HepG2 (cell line): ENCODE data around the gene TMEM167A. TPM values are rescaled to one million over a fixed set of nuclear protein-coding genes. Genes with fewer than 3 reads are reported as not detected.

Experiments
- ATAC-seq: fragments of 200-7000 bp; cut with Tn5 transposase; 3 replicates; pipeline ENCODE4 v1.9.1; 2020; ENCODE audit warnings: mild to moderate bottlenecking, moderate library complexity
- BruUV-seq: library from RNA; stranded (reverse); fragments of 400-500 nt; replicated peaks from 2 replicates; lab custom pipeline; 2021; lab: Mats Ljungman, UMichigan
- CTCF ChIA-PET: fragments of 300-600 bp; formaldehyde crosslinking; extraction: SDS; loops from one replicate; lab custom pipeline; 2021; ENCODE audit warnings: low total read pairs, inconsistent platforms, low intra/inter-chr PET ratio; lab: Yijun Ruan, JAX
- POLR2A ChIA-PET: fragments of 350-600 bp; sonication (Branson Sonifier 250); formaldehyde crosslinking; loops from one replicate; lab custom pipeline; 2020; ENCODE audit warnings: antibody characterized with exemption, inconsistent platforms; lab: Yijun Ruan, JAX
- DNase-seq: peaks from one replicate; pipeline ENCODE4 v3.0.0-alpha.2; 2015; ENCODE audit warnings: low spot score
- FAIRE-seq: peaks from 3 replicates; lab custom pipeline; 2011; peaks lifted over from hg19 to GRCh38; lab: Jason Lieb, UNC
- H2AFZ ChIP-seq: one replicate; pipeline ENCODE4 v1.6.1; 2011; ENCODE audit warnings: low read length, inconsistent platforms
- H3K27ac ChIP-seq: fragments of 300-600 bp; 3 replicates; pipeline ENCODE4 v1.8.0; 2011; ENCODE audit warnings: mixed run types, mild to moderate bottlenecking, mixed read lengths, low read length, inconsistent platforms; ENCODE audit not compliant: insufficient read depth; ENCODE audit errors: extremely low read length
- H3K27me3 ChIP-seq, 2 experiments: fragments of 200-600 bp in 1 of 2; 2 replicates in 1 of 2; 3 replicates in 1 of 2; pipeline versions ENCODE4 v1.6.0 to v1.8.0; 2011; ENCODE audit warnings: low read length in 2 of 2, mild to moderate bottlenecking in 2 of 2, moderate library complexity in 2 of 2, inconsistent platforms in 1 of 2; ENCODE audit not compliant: insufficient read depth in 2 of 2, control insufficient read depth in 1 of 2
- H3K36me3 ChIP-seq, 2 experiments: fragments of 200-600 bp in 1 of 2; replicated peaks in 1 of 2; 2 replicates in 1 of 2; 3 replicates in 1 of 2; pipeline versions ENCODE4 v1.5.1 to v1.8.0; 2011; ENCODE audit warnings: low read length in 2 of 2, inconsistent platforms in 1 of 2; ENCODE audit not compliant: insufficient read depth in 2 of 2, control insufficient read depth in 1 of 2
- H3K4me1 ChIP-seq: 2 replicates; pipeline ENCODE4 v1.5.1; 2012; ENCODE audit warnings: low read length, inconsistent platforms; ENCODE audit not compliant: insufficient read depth
- H3K4me2 ChIP-seq: 2 replicates; pipeline ENCODE4 v1.6.0; 2011; ENCODE audit warnings: low read depth, low read length, inconsistent platforms
- H3K4me3 ChIP-seq, 3 experiments: fragments of 200-600 bp in 1 of 3; sonication (generic), shearing (Covaris generic) in 1 of 3; replicated peaks in 1 of 3; 2 replicates each; pipeline ENCODE4 v1.5.1; 2011 to 2016; ENCODE audit warnings: low read length in 3 of 3, inconsistent platforms in 2 of 3, low read depth in 2 of 3, mild to moderate bottlenecking in 2 of 3, control low read depth in 1 of 3, mixed read lengths in 1 of 3; ENCODE audit not compliant: insufficient read depth in 1 of 3
- H3K79me2 ChIP-seq: one replicate; pipeline ENCODE4 v1.6.1; 2011; ENCODE audit warnings: low read length, inconsistent platforms; ENCODE audit not compliant: insufficient read depth
- H3K9ac ChIP-seq: 2 replicates; pipeline ENCODE4 v1.6.0; 2011; ENCODE audit warnings: mild to moderate bottlenecking, low read depth, low read length, inconsistent platforms; ENCODE audit not compliant: insufficient read depth
- H3K9me3 ChIP-seq: 2 replicates; pipeline ENCODE4 v1.5.1; 2012; ENCODE audit warnings: mild to moderate bottlenecking, low read length
- H4K20me1 ChIP-seq: 2 replicates; pipeline ENCODE4 v1.6.0; 2011; ENCODE audit warnings: inconsistent platforms, mild to moderate bottlenecking, low read length, moderate library complexity; ENCODE audit not compliant: insufficient read depth
- CBFB ChIP-seq: sonication (generic); formaldehyde crosslinking; IDR thresholded peaks from 2 replicates; pipeline ENCODE4 v1.4.0; 2020; ENCODE audit warnings: missing genetic modification reagents
- CTCF ChIP-seq: sonication (generic); formaldehyde crosslinking; IDR thresholded peaks from 2 replicates; pipeline ENCODE4 v1.5.0; 2020; ENCODE audit warnings: mild to moderate bottlenecking, missing genetic modification reagents, moderate library complexity
- FOXO4 ChIP-seq: sonication (generic); formaldehyde crosslinking; conservative IDR thresholded peaks from 2 replicates; pipeline ENCODE4 v1.8.1; 2023; ENCODE audit warnings: missing genetic modification reagents
- HMG20A ChIP-seq: IDR thresholded peaks from 2 replicates; pipeline ENCODE4 v1.6.1; 2016; ENCODE audit warnings: borderline replicate concordance
- HNRNPUL1 ChIP-seq: fragments of 200-400 bp; formaldehyde crosslinking; IDR thresholded peaks from 2 replicates; pipeline ENCODE4 v1.6.1; 2017; ENCODE audit warnings: low read depth, mild to moderate bottlenecking, low read length, moderate library complexity
- MXD1 ChIP-seq: sonication (generic); formaldehyde crosslinking; IDR thresholded peaks from 2 replicates; pipeline ENCODE4 v1.4.0; 2020; ENCODE audit warnings: mild to moderate bottlenecking, missing genetic modification reagents
- NAIF1 ChIP-seq: sonication (generic); formaldehyde crosslinking; IDR thresholded peaks from 2 replicates; pipeline ENCODE4 v1.5.0; 2020; ENCODE audit warnings: mild to moderate bottlenecking, missing genetic modification reagents, borderline replicate concordance
- PCBP2 ChIP-seq: fragments of 200-400 bp; formaldehyde crosslinking; optimal IDR thresholded peaks from 2 replicates; pipeline ENCODE3; 2018; ENCODE audit warnings: low read length, low read depth; ENCODE audit not compliant: poor library complexity, severe bottlenecking
- RBM22 ChIP-seq: fragments of 200-400 bp; formaldehyde crosslinking; optimal IDR thresholded peaks from 2 replicates; pipeline ENCODE3; 2017; ENCODE audit warnings: mild to moderate bottlenecking, low read length, moderate library complexity
- REPIN1 ChIP-seq: sonication (generic); formaldehyde crosslinking; IDR thresholded peaks from 2 replicates; pipeline ENCODE4 v1.8.0; 2022; ENCODE audit warnings: missing genetic modification reagents, low read depth, mild to moderate bottlenecking, borderline replicate concordance
- SUZ12 ChIP-seq: fragments of 150-350 bp; IDR thresholded peaks from 2 replicates; pipeline ENCODE4 v1.6.1; 2014; ENCODE audit warnings: low read depth, low read length
- TBP ChIP-seq: sonication (generic); formaldehyde crosslinking; IDR thresholded peaks from 2 replicates; pipeline ENCODE4 v1.5.0; 2020; ENCODE audit warnings: missing genetic modification reagents
- ZNF296 ChIP-seq: sonication (generic); formaldehyde crosslinking; conservative IDR thresholded peaks from 2 replicates; pipeline ENCODE4 v1.5.0; 2020; ENCODE audit warnings: mild to moderate bottlenecking, missing genetic modification reagents
- ZNF354B ChIP-seq: sonication (generic); formaldehyde crosslinking; IDR thresholded peaks from 2 replicates; pipeline ENCODE4 v1.8.0; 2022; ENCODE audit warnings: mild to moderate bottlenecking, missing genetic modification reagents
- ZNF414 ChIP-seq: sonication (generic); formaldehyde crosslinking; IDR thresholded peaks from 2 replicates; pipeline ENCODE4 v1.5.0; 2020; ENCODE audit warnings: missing genetic modification reagents
- ZNF460 ChIP-seq: sonication (generic); formaldehyde crosslinking; IDR thresholded peaks from 2 replicates; pipeline ENCODE4 v1.5.1; 2020; ENCODE audit warnings: missing genetic modification reagents, mild to moderate bottlenecking, borderline replicate concordance
- ZNF550 ChIP-seq: sonication (generic); formaldehyde crosslinking; IDR thresholded peaks from 2 replicates; pipeline ENCODE4 v1.4.0; 2020; ENCODE audit warnings: mild to moderate bottlenecking, missing genetic modification reagents, borderline replicate concordance
- ZNF580 ChIP-seq: IDR thresholded peaks from 2 replicates; pipeline ENCODE4 v1.6.1; 2016; ENCODE audit warnings: low read depth, borderline replicate concordance
- ZNF703 ChIP-seq: sonication (generic); formaldehyde crosslinking; IDR thresholded peaks from 2 replicates; pipeline ENCODE4 v1.5.1; 2020; ENCODE audit warnings: missing genetic modification reagents, mild to moderate bottlenecking, moderate library complexity, borderline replicate concordance
- ZNF709 ChIP-seq: sonication (generic); formaldehyde crosslinking; IDR thresholded peaks from 2 replicates; pipeline ENCODE4 v1.5.0; 2020; ENCODE audit warnings: mild to moderate bottlenecking, missing genetic modification reagents
- WGBS: methylation state at CpG from one replicate; pipeline ENCODE4 v1.1.6; 2017; ENCODE audit warnings: low lambda C conversion rate; 5-methylcytosine and 5-hydroxymethylcytosine counted together
- in situ Hi-C: cut with HindIII; loops from 2 replicates; pipeline ENCODE4 v1.10.0; 2017; ENCODE audit warnings: low pct_unique_long_range_greater_than_20kb; ENCODE audit not compliant: extremely low pct_ligation_motif_present
- intact Hi-C: fragments of 100-400 bp; cut with micrococcal nuclease; formaldehyde crosslinking; loops from one replicate; pipeline ENCODE4 v1.10.0; 2022; ENCODE audit not compliant: unreplicated experiment
- polyA plus RNA-seq, 8 experiments: library from polyadenylated mRNA; depleted of rRNA in 3 of 8; stranded (reverse) in 7 of 8; unstranded in 1 of 8; fragments of >200 nt; fragmentation: Illumina TruSeq in 4 of 8; extraction: Trizol in 4 of 8; gene quantifications; 2 replicates each; pipeline versions ENCODE4 v1.2.1 to v1.2.3, GENCODE V29; 2011 to 2016; ENCODE audit warnings: low read depth in 4 of 8, missing spikeins in 1 of 8, mixed read lengths in 1 of 8; ENCODE audit not compliant: insufficient read depth in 1 of 8
- total RNA-seq, 5 experiments: library from RNA; depleted of rRNA; stranded (reverse); fragments of >200 nt; fragmentation: Illumina TruSeq; extraction: Trizol; gene quantifications; 2 replicates each; pipeline ENCODE4 v1.2.3, GENCODE V29; 2016; ENCODE audit warnings: low read depth in 1 of 5

Gene TMEM167A
- total and polyA plus RNA-seq, 2 of the 13 experiments (the other 11 are each of a cell fraction or from before 2014, with no cell fraction given), result 47.0 to 78.7 TPM

GRCh38 chr5:83077662-83078261, 568 bp upstream of the TMEM167A start:
- Histone ChIP-seq H3K36me3 (no peaks in the 10 kb centered on the region), H3K27me3 (no peaks in the 10 kb centered on the region; a peak in 1 of 5 replicates), H4K20me1 (no peaks in the 10 kb centered on the region; the same call in 1 of the 2 replicates), H2AFZ (peak overlapping the region; percentile 96), H3K4me1 (peaks cover 42% of the 10 kb centered on the region), H3K9ac (peak overlapping the region; percentile 82), H3K4me2 (peak overlapping the region; percentile 76), H3K27ac (peak overlapping the region; percentile 94), H3K4me3 (peak overlapping the region; percentile 83 to 94 (median 90)), H3K9me3 (no peaks in the 10 kb centered on the region), H3K79me2 (peaks cover 47% of the 10 kb centered on the region)
- BruUV-seq, result TSS peak; percentile 86
- intact Hi-C loops (loop anchor here (1.0 to 10.0 kb wide), 5 partner anchors 101 to 723 kb away; no protein-coding TSS in a partner anchor), in situ Hi-C loops (loop anchor here (25.0 kb wide), 2 partner anchors 485 to 715 kb away; no protein-coding TSS in a partner anchor)
- peak; percentile 64 for DNase-seq
- ATAC-seq, result peak; percentile 54
- WGBS, result under 1% methylated on average over 14 of the region's 14 CpGs
- POLR2A ChIA-PET, result interaction anchor here (0.7 to 1.3 kb wide), 5 partner anchors 17 to 712 kb away, joined by 3 to 5 read pairs (median 3); no protein-coding TSS in a partner anchor
- peak; percentile 36 for FAIRE-seq
- CTCF ChIA-PET, result no interaction called here
- TF ChIP-seq HMG20A (no peak), PCBP2 (no peak), ZNF296 (CRISPR knock-in tag) (no peak), SUZ12 (no peak), FOXO4 (CRISPR knock-in tag) (no peak), ZNF703 (CRISPR knock-in tag) (no peak), ZNF460 (CRISPR knock-in tag) (no peak), CBFB (CRISPR knock-in tag) (no peak), HNRNPUL1 (no peak), CTCF (CRISPR knock-in tag) (no peak), NAIF1 (CRISPR knock-in tag) (no peak), ZNF414 (CRISPR knock-in tag) (no peak), ZNF709 (no peak), ZNF550 (CRISPR knock-in tag) (no peak), ZNF580 (CRISPR knock-in tag) (no peak), TBP (CRISPR knock-in tag) (no peak), REPIN1 (CRISPR knock-in tag) (no peak), RBM22 (no peak), MXD1 (no peak), ZNF354B (CRISPR knock-in tag) (no peak)
